Prostate gland (tissue), 2 donors: ENCODE measurements around the gene GRAMD4. TPM values are rescaled to one million over a fixed set of nuclear protein-coding genes. Genes with fewer than 3 reads are reported as not detected.
"Not testable (repeated sequence)": the region's sequence is repeated elsewhere in the genome, so short reads cannot be mapped to it uniquely, and the experiment has no call there.

Source experiments
- DNase-seq: peaks from one replicate; pipeline ENCODE4 v3.0.0-alpha.2; 2019; ENCODE audit warnings: low spot score
- H3K27ac ChIP-seq, 2 donors: fragments of 200-600 bp; sonication (generic); 2 replicates each; pipeline ENCODE4 v1.5.1; 2017 to 2019
- H3K27me3 ChIP-seq: fragments of 200-600 bp; sonication (generic); replicated peaks from 2 replicates; pipeline ENCODE4 v1.5.1; 2019; ENCODE audit not compliant: insufficient read depth
- H3K36me3 ChIP-seq, 2 donors: fragments of 200-600 bp; sonication (generic); 1 replicate in 1 of 2; 2 replicates in 1 of 2; pipeline versions ENCODE4 v1.5.1 to v1.8.1; 2017 to 2019
- H3K4me1 ChIP-seq: fragments of 200-600 bp; sonication (generic); replicated peaks from 2 replicates; pipeline ENCODE4 v1.5.1; 2019
- H3K4me3 ChIP-seq, 2 donors: fragments of 200-600 bp; sonication (generic); 2 replicates each; pipeline ENCODE4 v1.5.1; 2017 to 2019
- H3K9me3 ChIP-seq: fragments of 200-600 bp; sonication (generic); 2 replicates; pipeline ENCODE4 v1.5.1; 2017
- POLR2A ChIP-seq: fragments of 450-650 bp; IDR thresholded peaks from one replicate; pipeline ENCODE4 v1.6.1; 2016; ENCODE audit warnings: antibody characterized with exemption, mild to moderate bottlenecking
- POLR2AphosphoS5 ChIP-seq: sonication (generic); formaldehyde crosslinking; IDR thresholded peaks from one replicate; pipeline ENCODE4 v1.6.1; 2017; ENCODE audit warnings: antibody characterized with exemption
- WGBS: methylation state at CpG from one replicate; pipeline ENCODE4 v1.1.5; 2018; 5-methylcytosine and 5-hydroxymethylcytosine counted together
- intact Hi-C: fragments of 100-400 bp; cut with DNase I; formaldehyde crosslinking; loops from one replicate; pipeline ENCODE4 v1.14.2; 2022
- total RNA-seq, 2 donors: library from RNA; depleted of rRNA; stranded (reverse); fragments of >200 nt; gene quantifications; one replicate each; pipeline ENCODE4 v1.1.0, GENCODE V29; 2016
- TF ChIP-seq, protein P1 (sequence below), 4 experiments: fragments of 200-600 bp in 2 of 4; fragments of 450-650 bp in 2 of 4; sonication (generic) in 2 of 4; IDR thresholded peaks; 1 replicate in 3 of 4; 2 replicates in 1 of 4; pipeline ENCODE4 v1.5.1; 2016 to 2019; ENCODE audit warnings: antibody characterized with exemption in 4 of 4, mild to moderate bottlenecking in 2 of 4, moderate library complexity in 2 of 4

GRAMD4 gene
- total RNA-seq, 2 donors from 2014 or later, result 12.1 to 20.2 TPM

DNA sequence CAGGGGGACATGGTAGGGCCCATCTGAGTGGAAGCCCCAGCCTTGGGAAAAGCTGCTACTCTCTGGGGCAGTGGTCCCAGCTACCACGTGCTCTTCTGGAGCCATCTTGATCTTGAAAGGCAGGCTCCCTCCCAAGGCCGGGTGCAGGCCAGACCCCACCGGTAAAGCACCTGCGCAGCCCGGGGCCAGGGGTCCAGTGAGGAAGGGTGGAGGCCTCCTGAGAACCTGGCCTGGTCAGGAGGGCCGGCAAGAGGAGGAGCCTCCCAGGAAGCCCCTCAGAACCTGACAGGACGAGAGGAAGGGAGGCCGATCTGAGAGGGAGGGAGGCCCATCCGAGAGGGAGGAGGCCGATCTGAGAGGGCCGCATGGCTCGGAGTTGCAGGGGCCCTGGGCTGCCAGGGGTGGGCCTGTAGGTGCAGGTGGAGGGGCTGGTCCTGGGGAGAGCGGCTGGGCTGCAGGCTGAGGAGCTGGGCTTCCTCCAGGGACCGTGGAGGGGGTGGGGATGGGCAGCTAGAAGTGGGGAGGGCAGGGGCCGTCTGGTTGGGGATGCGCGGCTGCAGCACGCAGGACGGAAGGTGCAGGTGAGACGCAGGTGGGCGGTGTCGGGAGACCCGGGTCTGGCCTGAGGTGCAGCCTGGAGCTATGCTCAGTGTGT is 529 bp downstream of the GRAMD4 start:
- H3K27me3 ChIP-seq, result no peaks in the 10 kb centered on the region
- H3K27ac ChIP-seq, result no peak overlapping the region
- intact Hi-C loops, result no loop called here
- H3K4me1 ChIP-seq, result no peaks in the 10 kb centered on the region
- DNase-seq, result no peak
- no peak overlapping the region for H3K4me3 ChIP-seq
- WGBS, result 92% methylated on average over 23 of the region's 23 CpGs
- no peak for TF ChIP-seq POLR2AphosphoS5
- TF ChIP-seq POLR2A, result no peak
- TF ChIP-seq, protein P1, sequence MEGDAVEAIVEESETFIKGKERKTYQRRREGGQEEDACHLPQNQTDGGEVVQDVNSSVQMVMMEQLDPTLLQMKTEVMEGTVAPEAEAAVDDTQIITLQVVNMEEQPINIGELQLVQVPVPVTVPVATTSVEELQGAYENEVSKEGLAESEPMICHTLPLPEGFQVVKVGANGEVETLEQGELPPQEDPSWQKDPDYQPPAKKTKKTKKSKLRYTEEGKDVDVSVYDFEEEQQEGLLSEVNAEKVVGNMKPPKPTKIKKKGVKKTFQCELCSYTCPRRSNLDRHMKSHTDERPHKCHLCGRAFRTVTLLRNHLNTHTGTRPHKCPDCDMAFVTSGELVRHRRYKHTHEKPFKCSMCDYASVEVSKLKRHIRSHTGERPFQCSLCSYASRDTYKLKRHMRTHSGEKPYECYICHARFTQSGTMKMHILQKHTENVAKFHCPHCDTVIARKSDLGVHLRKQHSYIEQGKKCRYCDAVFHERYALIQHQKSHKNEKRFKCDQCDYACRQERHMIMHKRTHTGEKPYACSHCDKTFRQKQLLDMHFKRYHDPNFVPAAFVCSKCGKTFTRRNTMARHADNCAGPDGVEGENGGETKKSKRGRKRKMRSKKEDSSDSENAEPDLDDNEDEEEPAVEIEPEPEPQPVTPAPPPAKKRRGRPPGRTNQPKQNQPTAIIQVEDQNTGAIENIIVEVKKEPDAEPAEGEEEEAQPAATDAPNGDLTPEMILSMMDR (IDR thresholded peaks at IDR 0.05), result no peak
- H3K9me3 ChIP-seq, result no peaks in the 10 kb centered on the region
- H3K36me3 ChIP-seq, result no peaks in the 10 kb centered on the region

DNA sequence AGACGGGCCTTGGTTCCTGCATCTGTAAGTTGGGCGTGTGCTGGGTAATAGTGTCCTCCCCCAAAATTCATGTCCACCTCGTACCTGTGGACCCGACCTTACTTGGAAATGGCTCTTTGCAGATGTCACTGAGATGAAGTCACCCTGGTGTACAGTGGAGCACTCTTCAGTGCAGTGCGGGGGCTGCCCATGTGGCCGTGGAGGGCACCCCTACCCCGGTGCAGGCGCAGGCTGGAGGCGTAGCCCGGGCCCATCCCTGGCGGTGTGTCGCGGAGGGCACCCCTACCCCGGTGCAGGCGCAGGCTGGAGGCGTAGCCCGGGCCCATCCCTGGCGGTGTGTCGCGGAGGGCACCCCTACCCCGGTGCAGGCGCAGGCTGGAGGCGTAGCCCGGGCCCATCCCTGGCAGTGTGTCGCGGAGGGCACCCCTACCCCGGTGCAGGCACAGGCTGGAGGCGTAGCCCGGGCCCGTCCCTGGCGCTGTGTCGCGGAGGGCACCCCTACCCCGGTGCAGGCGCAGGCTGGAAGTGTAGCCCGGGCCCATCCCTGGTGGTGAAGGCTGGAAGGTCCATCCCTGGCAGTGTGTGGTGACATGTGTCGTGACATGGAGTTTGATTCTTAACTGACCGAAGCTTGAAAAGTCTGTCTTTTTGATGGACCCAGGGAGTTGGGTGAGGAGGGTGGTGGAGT is 1.2 kb downstream of the GRAMD4 start:
- H3K9me3 ChIP-seq, H3K4me1 ChIP-seq, intact Hi-C loops, H3K36me3 ChIP-seq, DNase-seq, H3K27ac ChIP-seq, H3K4me3 ChIP-seq, H3K27me3 ChIP-seq: not testable (repeated sequence)
- 92% methylated on average over 21 of the region's 38 CpGs for WGBS

DNA sequence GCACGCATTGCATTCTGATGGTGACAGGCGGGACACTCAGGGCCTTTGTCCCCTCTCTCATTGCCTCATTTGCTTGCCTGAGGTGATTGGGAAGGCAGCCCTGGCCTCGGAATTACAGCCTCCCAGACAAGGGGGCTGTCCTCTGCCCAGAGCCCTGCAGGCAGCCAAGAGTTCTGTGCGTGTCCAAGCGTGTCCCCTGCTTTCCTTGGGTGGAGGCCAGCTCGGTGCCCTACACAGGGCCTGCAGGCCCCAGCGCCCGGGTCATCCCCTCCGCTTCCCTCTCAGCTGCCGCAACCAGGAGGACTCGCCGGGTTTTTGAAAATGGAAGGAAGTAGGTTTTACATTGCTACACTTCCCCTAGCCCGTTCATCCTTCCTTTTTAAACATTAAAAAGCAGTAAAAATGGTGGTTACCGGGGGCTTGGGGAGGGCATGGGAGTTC is 1.9 kb downstream of the GRAMD4 start:
- TF ChIP-seq POLR2A (no peak), POLR2AphosphoS5 (peak; percentile 54)
- TF ChIP-seq, protein P1 (IDR thresholded peaks at IDR 0.05), result no peak
- WGBS, result 42% methylated on average over 13 of the region's 14 CpGs
- peak; percentile 74 for DNase-seq
- Histone ChIP-seq H3K4me1 (no peaks in the 10 kb centered on the region), H3K4me3 (no peak overlapping the region), H3K9me3 (no peaks in the 10 kb centered on the region), H3K27me3 (no peaks in the 10 kb centered on the region), H3K36me3 (no peaks in the 10 kb centered on the region), H3K27ac (no peak overlapping the region)
- intact Hi-C loops, result no loop called here

DNA sequence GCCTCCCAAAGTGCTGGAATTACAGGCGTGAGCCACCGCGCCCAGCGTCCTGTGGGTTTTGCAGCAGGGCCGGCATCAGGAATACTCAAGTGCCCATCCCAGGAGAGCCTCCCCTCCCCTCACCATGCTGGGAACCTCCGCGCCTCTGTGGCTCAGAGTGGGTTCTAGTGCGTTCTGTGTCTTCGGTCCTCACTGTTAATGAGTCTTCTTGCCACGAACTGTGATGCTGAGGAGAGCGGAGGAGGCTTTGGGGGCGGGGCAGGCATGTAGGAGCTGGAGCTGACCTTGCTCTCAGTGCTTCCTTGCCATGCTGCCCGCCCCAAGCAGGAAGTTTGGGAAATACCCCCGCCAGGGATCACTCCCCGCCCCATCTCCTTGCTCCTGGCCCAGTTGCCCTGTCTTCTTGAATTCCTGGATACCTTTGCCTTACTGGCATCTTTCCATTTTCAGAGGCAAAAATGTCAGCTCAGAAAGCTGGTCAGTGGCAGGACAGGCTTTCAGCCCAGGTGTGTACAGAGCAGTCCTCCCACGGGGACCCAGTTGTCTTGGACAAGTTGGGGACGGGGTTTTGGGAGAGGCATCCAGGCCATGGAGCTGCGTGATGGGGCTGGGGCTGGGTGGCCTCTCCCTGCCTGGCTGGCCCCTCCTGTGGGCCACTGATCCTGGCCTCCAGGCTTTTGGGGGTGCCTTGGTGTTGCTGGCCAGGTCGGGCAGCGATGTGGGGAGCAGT is 5.1 kb downstream of the GRAMD4 start:
- WGBS, result 85% methylated on average over 20 of the region's 20 CpGs
- intact Hi-C loops, result no loop called here

GRCh38 chr22:46625843-46626349 is 5.7 kb downstream of the GRAMD4 start:
- 88% methylated on average over 21 of the region's 21 CpGs for WGBS
- DNase-seq, result no peak
- H3K27me3 ChIP-seq, result no peaks in the 10 kb centered on the region
- H3K4me1 ChIP-seq, result no peaks in the 10 kb centered on the region
- TF ChIP-seq POLR2A (no peak), POLR2AphosphoS5 (no peak)
- TF ChIP-seq, protein P1 (IDR thresholded peaks at IDR 0.05), result no peak
- no peaks in the 10 kb centered on the region for H3K9me3 ChIP-seq
- no peak overlapping the region for H3K27ac ChIP-seq
- intact Hi-C loops, result no loop called here
- H3K4me3 ChIP-seq, result no peak overlapping the region
- no peaks in the 10 kb centered on the region for H3K36me3 ChIP-seq

More for the DNA sequence above, 5.1 kb downstream of the GRAMD4 start:
- H3K27ac ChIP-seq, result no peak overlapping the region
- H3K27me3 ChIP-seq, result no peaks in the 10 kb centered on the region
- TF ChIP-seq POLR2A (no peak), POLR2AphosphoS5 (no peak)
- TF ChIP-seq, protein P1 (IDR thresholded peaks at IDR 0.05), result no peak
- H3K36me3 ChIP-seq, result no peaks in the 10 kb centered on the region
- no peak for DNase-seq
- no peaks in the 10 kb centered on the region for H3K4me1 ChIP-seq
- no peaks in the 10 kb centered on the region for H3K9me3 ChIP-seq
- no peak overlapping the region for H3K4me3 ChIP-seq
